ENCODE data around the gene RNF224. TPM values are rescaled to one million over a fixed set of nuclear protein-coding genes. Genes with fewer than 3 reads are reported as not detected.

The RNF224 gene
- total RNA-seq, 1 experiment from 2014 or later: 1.2 TPM

GRCh38 chr9:137233143-137233980 is 6.1 kb downstream of the RNF224 start:
- H3K9ac ChIP-seq (ENCODE audit: low read length): no peak overlapping the region
- H4K20me1 ChIP-seq (ENCODE audit: low read length): no peaks in the 10 kb centered on the region
- intact Hi-C loops (cut with micrococcal nuclease): no loop called here
- H3F3A ChIP-seq (ENCODE audit: low read length, unreplicated experiment): no peaks in the 10 kb centered on the region
- H3K4me2 ChIP-seq (ENCODE audit: low read length): no peak overlapping the region
- H3K27me3 ChIP-seq (ENCODE audit: low read length): no peaks in the 10 kb centered on the region
- no peaks in the 10 kb centered on the region for H3K9me2 ChIP-seq (replicated peaks; ENCODE audit: low read length)
- no TSS peak for BruUV-seq (replicated peaks)
- ATAC-seq (no peak), DNase-seq (no peak)
- peaks cover 16% of the 10 kb centered on the region for H3K4me1 ChIP-seq (ENCODE audit: insufficient read depth, low read length)
- H3K27ac ChIP-seq (ENCODE audit: low read length): no peak overlapping the region
- no peaks in the 10 kb centered on the region for H3K9me3 ChIP-seq (ENCODE audit: low read length)
- TF ChIP-seq EZH2 (IDR thresholded peaks at IDR 0.05; ENCODE audit: low read length, unreplicated experiment): no peak
- no peak for TF ChIP-seq EZH2phosphoT487 (IDR thresholded peaks at IDR 0.05; ENCODE audit: borderline replicate concordance, low read length)
- TF ChIP-seq CTCF (conservative IDR thresholded peaks at IDR 0.05; ENCODE audit: low read depth, low read length): no peak
- POLR2A ChIA-PET (ENCODE audit: unreplicated experiment): no interaction called here
- peaks cover 7% of the 10 kb centered on the region; the same call in 1 of the 2 replicates for H3K79me2 ChIP-seq (ENCODE audit: low read length)
- CTCF ChIA-PET: interaction anchor here (1.2 kb wide), 1 partner anchor 9 kb away, joined by 3 read pairs; no protein-coding TSS in a partner anchor
- H2AFZ ChIP-seq (ENCODE audit: low read length): no peak overlapping the region
- H3K36me3 ChIP-seq (ENCODE audit: low read depth, low read length): no peaks in the 10 kb centered on the region
- no peak overlapping the region for H3K4me3 ChIP-seq (ENCODE audit: low read length)

- H3K9me2 ChIP-seq (replicated peaks; ENCODE audit: low read length): no peaks in the 10 kb centered on the region
- no peaks in the 10 kb centered on the region for H3K27me3 ChIP-seq (ENCODE audit: low read length)
- no peak overlapping the region for H3K9ac ChIP-seq (ENCODE audit: low read length)
- intact Hi-C loops (cut with micrococcal nuclease): no loop called here
- H2AFZ ChIP-seq (ENCODE audit: low read length): no peak overlapping the region
- TF ChIP-seq EZH2phosphoT487 (IDR thresholded peaks at IDR 0.05; ENCODE audit: borderline replicate concordance, low read length): no peak
- no peak for TF ChIP-seq CTCF (conservative IDR thresholded peaks at IDR 0.05; ENCODE audit: low read depth, low read length)
- TF ChIP-seq EZH2 (IDR thresholded peaks at IDR 0.05; ENCODE audit: low read length, unreplicated experiment): no peak
- no peak for DNase-seq
- H3K9me3 ChIP-seq (ENCODE audit: low read length): no peaks in the 10 kb centered on the region
- BruUV-seq (replicated peaks): no TSS peak
- ChIA-PET POLR2A (ENCODE audit: unreplicated experiment) (no interaction called here), CTCF (interaction anchor here (1.2 kb wide), 1 partner anchor 10 kb away, joined by 3 read pairs; no protein-coding TSS in a partner anchor)
- no peak overlapping the region for H3K4me3 ChIP-seq (ENCODE audit: low read length)
- H3K36me3 ChIP-seq (ENCODE audit: low read depth, low read length): no peaks in the 10 kb centered on the region
- no peaks in the 10 kb centered on the region for H4K20me1 ChIP-seq (ENCODE audit: low read length)
- H3F3A ChIP-seq (ENCODE audit: low read length, unreplicated experiment): no peaks in the 10 kb centered on the region
- H3K4me1 ChIP-seq (ENCODE audit: insufficient read depth, low read length): peaks cover 22% of the 10 kb centered on the region
- no peak overlapping the region for H3K4me2 ChIP-seq (ENCODE audit: low read length)
- H3K79me2 ChIP-seq (ENCODE audit: low read length): peaks cover 15% of the 10 kb centered on the region
- ATAC-seq: no peak
- H3K27ac ChIP-seq (ENCODE audit: low read length): no peak overlapping the region
Observed at GRCh38 chr9:137234055-137234697, 6.9 kb downstream of the RNF224 start.

Data from PC-3 (cell line).